CD4-positive, alpha-beta T cell treated with Interleukin-2 at 100 ng/mL for 4 hours (primary cell): ENCODE measurements around the gene MITD1.
"Not testable (repeated sequence)": the region's sequence is repeated elsewhere in the genome, so short reads cannot be mapped to it uniquely, and the experiment has no call there.

ENCODE experiments used
- DNase-seq: peaks from one replicate; pipeline ENCODE4 v3.0.0-alpha.2; 2020; ENCODE audit warnings: low spot score

The MITD1 gene

DNA sequence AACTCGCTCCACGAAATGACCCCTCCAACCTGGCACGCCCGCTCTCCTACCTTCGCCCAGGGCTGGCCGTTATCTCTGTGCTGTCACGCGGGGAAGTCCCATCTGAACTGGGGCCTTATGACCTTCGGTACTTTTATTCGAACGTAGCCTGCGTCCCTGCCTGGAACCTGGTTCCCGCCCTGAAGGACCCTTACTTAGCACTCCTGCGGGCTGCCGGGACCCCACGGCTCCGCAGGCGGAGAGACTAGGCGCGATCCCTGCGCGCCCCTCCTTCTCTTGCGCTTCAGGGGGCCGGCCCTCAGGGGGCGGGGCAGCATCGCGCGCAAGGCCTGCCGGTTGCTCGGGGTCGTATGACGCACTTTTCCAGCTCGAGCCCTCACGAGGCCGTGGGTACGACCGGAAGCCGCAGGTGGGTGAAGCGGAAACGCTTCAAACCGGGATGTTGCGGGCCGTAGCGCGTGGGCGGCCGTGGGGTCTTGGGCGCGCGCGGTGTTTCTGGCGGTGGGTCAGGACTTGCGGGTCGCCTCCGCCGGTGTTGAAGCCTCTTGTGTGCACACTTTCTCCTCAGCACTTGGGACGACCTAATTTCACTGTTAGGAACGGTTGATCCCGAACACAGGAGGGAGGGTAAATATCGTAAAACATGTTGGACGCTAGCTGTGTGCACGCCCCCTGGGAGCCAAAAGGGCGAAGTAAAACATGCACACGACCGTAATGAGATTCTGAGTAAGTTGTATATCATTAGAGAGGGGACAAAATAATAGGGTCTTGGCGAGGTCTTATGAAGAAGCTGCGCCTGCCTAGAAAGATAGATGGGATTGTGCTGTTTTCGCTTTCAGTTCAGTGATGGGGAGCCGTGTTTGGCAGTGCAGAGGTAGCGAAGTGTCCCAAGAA is 26.0 kb downstream of the MITD1 start, which contains the start of the genes LIPT1 and TSGA10:
Gene LIPT1 (plus strand): TSS at position 325 of the 894 bp plus-strand sequence. CDS start 6,991 bp downstream, outside the sequence.
Gene TSGA10 (minus strand): TSS at position 300 of the 894 bp plus-strand sequence. CDS start 45,503 bp downstream, outside the sequence.
- DNase-seq = peak; percentile 86

DNA sequence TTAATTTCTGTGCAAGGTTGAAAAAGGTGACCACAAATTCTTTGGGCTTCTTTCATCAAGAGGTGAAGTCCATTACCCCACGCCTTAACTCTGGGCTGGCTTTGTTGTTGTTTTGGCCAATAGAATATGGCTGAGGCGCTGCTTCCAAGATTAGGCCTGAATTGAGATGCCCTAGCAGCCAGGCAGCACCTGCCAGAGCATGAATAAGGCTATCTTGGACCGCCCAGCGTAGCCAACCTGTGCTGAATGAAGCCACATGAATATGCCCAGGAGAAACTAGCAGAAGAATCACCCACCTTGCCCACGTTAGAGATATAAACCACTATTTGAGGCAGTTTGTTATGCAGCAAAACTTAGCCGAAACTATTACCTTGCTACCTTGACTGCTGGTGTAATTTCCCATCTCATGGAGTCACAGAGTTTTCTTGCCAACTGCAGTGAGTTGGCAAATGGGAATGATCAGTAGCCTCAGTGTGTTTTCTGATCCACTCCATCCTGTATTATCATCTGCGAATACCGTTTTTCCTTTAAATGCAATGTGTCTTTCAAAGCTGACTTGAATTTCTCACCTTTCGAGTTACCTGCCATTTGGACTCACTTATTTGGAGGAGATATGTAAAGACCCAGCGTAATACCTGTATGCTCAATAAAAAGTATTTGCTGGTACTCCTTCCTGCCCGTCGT is 26.8 kb downstream of the MITD1 start:
- no peak for DNase-seq

DNA sequence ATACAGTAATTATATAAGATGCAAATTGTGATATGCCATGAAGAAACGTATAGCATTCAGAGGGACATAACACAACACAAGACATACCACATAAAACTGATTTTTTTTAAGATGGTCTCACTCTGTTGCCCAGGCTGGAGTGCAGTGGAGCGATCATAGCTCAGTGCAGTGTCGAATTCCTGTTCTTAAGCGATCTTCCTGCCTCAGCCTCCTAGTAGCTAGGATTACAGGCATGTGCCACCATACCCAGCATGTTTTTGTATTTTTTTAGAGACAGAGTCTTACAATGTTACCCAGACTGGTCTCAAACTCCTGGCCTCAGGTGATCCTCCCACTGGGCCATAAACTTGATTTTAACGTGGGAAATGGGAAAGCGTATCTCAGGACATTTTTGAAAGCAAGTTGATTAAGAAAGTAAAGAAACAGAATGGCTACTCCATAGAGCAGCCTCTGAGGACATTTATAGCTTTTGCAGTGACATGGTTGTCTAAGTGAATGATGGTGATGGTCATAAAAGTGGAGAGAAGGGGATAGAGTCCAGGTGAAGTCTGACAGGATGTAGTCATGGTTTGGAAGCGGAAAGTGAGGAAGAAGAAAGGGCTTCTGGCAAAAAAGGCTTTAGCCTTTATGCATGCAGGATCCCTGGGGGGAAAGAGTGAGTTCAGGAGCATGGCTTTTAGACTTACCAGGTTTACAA is 28.5 kb downstream of the MITD1 start:
- DNase-seq = no peak

DNA sequence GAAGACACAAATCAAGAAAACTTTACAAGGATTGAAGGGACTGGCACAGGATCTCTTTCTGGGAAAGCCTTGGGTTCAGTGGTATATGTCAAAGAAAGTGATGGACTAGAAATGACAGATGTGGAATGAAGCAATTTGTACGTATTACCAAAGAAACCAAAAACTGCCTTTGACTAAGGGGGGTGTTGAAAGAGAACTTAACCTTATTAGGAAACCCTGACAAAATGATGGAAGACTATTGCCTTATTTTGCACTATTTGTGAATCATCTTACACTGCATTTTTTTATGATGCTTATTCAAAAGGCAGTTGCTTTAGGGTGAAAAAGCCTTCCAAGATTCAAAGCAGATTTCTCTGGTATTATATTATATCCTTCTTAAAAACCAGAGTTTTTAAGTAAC is 30.2 kb downstream of the MITD1 start:
- DNase-seq = no peak

DNA sequence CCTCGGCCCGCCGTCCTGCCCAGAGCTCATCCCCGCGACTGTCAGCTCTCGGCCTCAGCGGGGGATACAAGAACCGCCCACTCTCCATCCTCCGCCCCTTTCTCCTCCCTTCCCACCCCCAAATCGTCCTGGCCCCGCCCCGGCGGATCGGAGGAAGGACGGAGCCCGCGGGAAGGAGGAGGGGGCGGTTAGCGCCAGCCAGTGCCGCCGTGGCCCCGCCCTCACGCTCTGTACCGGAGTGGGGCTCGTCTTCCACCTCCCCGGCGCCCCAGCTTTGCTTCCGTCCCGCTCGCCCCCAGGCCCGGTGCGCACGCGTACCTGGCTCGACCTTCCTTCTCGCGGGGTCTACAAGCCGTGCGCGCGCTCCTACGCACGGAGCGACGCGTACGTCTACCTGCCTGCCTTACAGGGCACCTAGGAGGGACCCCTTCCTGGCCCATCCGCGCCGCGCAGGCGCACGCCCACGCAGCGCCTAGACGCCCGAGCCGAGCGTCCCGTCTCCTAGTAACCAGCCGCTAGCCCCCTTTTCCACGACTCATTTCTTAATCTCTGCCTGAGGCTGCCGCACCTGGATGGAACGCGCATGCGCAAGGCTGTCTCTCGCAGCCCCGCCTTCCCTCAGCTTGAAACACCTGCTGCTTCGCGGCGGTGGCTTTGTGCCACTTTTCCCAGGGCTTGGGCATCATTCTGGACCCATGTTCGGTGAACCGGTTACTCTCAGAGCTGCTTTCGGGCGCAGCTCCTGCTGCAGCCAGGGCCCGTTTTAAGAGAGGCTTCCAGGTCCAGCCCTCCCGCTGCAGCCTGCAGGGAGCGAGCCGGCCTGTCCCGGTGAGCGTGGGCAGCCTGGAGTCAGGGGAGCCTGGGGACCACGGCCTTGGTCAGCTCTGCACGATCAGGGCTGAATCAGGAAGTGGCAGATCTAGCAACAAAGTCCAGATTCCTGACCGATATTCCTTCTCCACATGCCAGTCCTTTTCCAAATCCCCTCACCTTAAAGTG is 39.4 kb downstream of the MITD1 start, which contains the start of gene C2orf15:
Gene C2orf15 (plus strand): TSS at position 598 of the 999 bp plus-strand sequence. CDS start 8,852 bp downstream, outside the sequence.
- peak; percentile 97 for DNase-seq

DNA sequence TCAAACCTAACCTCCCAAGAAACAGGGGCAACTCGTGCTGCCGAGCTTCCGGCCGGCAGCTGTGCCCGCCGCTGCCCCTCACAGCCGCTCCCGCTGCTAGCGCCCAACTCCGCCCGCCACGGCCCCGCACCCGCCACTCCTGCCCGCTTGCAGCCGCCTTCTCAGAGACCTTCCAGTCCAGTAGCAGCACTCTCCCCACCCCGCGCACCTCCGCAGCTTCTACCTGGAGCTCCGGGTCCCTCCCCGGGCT is 40.1 kb downstream of the MITD1 start:
- no peak for DNase-seq

DNA sequence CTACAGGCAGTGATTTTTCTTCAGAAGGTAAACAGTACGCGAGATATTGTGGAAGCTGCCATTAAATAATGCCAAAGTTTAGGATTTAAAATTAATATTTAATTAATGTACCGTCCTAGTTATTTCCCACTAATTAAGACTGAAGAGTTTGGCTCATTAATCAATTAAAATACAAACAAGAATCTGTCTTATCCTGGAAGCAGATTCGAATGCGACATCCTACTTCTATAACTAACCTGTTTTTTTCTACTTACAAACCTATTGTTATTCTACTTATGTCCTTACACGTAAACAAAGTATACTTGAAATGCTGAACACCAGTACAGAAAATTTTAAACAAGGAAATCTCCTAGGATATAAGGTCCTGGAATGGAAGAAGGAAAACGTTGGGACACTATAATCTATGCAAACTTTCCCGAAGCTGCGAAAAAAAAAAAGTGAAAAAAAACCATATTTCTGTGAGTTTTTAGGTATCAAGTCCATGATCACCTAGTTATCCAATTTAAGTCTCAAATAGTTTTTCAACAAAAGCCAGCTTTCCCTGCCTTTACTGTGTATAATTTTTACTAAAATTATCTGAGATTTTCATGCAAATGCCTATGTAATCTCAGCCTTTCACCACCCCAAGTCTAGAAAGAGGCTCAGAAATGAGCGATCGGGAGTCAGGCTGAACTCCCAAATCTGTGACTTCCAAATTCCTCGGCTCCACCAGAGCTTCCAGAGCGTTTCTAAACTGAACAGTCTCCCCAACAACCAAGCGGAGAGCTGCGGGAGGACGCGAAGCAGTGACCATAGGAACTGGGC is 40.6 kb downstream of the MITD1 start:
- no peak for DNase-seq

DNA sequence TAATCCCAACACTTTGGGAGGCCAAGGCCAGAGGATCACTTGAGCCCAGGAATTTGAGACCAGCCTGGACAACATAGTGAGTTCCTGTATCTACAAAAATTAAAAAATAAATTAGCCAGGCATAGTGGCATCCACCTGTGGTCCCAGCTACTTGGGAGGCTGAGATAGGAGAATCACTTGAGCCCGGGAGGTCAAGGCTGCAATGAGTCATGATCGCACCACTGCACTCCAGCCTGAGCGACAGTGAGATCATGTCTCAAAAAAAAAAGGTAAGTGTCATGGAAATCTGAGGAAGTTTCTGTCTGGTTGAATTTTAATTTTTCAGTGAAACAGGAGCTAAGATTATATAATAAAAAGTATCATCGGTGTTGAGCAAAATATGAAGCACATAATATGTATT is 41.9 kb downstream of the MITD1 start:
- DNase-seq = no peak

DNA sequence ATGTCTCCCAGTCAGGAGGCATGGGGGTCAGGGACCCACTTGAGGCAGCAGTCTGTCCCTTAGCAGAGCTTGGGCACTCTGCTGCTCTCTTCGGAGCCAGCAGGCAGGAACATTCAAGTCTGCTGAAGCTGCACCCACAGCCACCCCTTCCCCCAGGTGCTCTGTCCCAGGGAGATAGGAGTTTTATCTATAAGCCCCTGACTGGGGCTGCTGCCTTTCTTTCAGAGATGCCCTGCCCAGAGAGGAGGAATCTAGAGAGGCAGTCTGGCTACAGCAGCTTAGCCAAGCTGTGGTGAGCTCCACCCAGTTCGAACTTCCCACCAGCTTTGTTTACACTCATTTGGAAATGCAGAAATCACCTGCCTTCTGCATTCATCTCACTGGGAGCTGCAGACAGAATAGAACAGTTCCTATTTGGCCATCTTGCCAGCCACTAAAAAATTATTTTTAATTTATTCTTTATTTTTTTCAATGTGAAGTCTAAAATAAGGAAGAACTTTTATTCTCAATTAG is 45.8 kb downstream of the MITD1 start:
- DNase-seq = not testable (repeated sequence)

DNA sequence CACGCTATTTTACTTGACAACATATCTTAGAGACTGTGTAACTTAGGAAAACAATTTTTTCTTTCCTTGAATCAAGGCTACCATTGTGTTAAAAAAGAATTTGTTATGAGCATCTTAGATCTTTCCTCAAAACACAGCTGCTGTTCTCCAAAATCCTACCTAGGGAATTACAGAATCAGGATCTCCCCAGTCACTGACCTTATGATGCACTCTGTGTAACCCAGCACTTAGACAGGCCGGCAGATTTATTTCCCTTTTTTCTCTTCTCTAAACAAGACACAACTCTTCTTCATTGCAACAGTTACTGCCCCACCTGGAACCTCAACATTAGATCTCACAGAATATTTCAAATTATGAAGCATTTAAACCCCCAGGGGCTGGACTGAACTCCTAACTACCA is 52.9 kb downstream of the MITD1 start:
- no peak for DNase-seq
